Activated CD4-positive, CD25-positive, alpha-beta regulatory T cell treated with anti-CD3 and anti-CD28 coated beads, Interleukin-2, amount 50 U/mL, for 72 hours (primary cell): Measurements from ENCODE around the gene RER1.

Experiments
- DNase-seq: peaks from one replicate; pipeline ENCODE4 v3.0.0; 2021

Gene RER1

DNA sequence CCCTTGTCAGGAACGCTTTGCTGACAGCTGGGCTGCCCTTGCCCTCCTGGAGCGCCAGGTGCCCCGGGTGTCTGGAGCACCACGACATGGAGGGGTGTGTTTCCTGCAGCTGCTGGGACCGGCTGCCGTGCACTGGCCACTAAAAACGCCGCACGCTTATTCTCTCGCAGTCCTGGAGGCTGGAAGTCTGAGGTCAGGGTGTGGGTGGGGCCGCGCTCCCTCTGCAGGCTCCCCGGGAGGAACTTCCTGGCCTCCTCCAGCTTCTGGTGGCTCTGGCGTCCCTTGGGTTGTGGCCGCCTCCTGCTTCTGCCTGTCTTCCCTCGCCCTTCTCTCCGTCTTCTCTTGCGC is 56.4 kb downstream of the RER1 start:
- no peak for DNase-seq

GRCh38 chr1:2449636-2450454 is 58.2 kb downstream of the RER1 start:
- no peak for DNase-seq

DNA sequence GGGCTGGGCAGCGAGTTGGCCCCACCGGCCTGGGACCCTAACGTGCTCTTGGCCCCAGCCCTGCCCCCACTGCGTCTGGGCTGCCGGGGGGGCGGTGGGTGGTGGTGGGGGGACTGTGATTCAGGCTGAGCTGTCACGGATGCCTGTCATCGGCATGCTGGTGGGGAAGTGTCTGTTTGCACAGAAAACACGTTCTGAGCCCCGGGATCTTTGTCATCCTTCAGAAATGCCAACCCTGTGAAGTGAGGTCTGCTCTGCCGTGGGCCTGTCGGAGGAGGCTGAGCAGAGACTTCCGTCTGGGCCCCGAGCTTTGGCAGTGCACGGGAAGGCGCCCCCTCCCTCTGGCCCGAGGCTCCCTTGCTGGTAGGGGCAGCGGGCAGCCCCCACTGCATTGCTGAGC is 60.1 kb downstream of the RER1 start:
- DNase-seq = no peak

GRCh38 chr1:2452201-2452931 is 60.7 kb downstream of the RER1 start:
- DNase-seq = no peak

- no peak for DNase-seq
These were observed 61.3 kb downstream of the RER1 start for GRCh38 chr1:2452932-2453315.

GRCh38 chr1:2454227-2454626 is 62.6 kb downstream of the RER1 start:
- DNase-seq = no peak
